ENCODE measurements around the gene MIEN1.
"Not testable (repeated sequence)": the region's sequence is repeated elsewhere in the genome, so short reads cannot be mapped to it uniquely, and the experiment has no call there.

Gene MIEN1

DNA sequence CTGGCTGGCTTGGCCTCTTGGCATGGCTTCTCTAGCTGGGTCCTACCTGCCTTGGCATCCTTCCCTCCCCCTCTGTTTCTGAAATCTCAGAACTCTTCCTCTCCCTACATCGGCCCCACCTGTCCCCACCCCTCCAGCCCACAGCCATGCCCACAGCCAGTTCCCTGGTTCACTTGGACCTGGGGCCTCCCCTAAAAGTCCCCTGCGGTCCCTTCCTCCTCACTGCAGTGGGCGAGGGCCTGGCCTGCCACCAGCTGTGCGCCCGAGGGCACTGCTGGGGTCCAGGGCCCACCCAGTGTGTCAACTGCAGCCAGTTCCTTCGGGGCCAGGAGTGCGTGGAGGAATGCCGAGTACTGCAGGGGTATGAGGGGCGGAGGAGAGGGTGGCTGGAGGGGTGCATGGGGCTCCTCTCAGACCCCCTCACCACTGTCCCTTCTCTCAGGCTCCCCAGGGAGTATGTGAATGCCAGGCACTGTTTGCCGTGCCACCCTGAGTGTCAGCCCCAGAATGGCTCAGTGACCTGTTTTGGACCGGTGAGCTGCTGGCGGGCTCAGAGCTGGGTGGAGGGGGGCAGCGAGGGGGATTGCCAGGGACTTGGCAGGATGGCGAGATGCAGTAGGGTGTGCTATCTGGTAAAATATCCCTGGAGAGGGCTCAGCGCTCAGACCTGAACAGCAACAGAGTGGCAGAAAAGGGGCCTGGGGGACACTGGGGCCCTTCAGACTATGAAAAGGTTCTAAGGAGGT, 14.1 kb downstream of the MIEN1 start:
- DNase-seq = no peak
- no peak overlapping the region for H3K27ac ChIP-seq
- no peaks in the 10 kb centered on the region for H3K9me3 ChIP-seq (ENCODE audit: severe bottlenecking)
- H3K4me3 ChIP-seq (ENCODE audit: low read depth, low read length) = no peak overlapping the region
- TF ChIP-seq CTCF (IDR thresholded peaks at IDR 0.05; ENCODE audit: low read depth, low read length) = no peak
- no peaks in the 10 kb centered on the region for H3K27me3 ChIP-seq (ENCODE audit: insufficient read depth, low read depth, severe bottlenecking)
- H3K36me3 ChIP-seq = no peaks in the 10 kb centered on the region

DNA sequence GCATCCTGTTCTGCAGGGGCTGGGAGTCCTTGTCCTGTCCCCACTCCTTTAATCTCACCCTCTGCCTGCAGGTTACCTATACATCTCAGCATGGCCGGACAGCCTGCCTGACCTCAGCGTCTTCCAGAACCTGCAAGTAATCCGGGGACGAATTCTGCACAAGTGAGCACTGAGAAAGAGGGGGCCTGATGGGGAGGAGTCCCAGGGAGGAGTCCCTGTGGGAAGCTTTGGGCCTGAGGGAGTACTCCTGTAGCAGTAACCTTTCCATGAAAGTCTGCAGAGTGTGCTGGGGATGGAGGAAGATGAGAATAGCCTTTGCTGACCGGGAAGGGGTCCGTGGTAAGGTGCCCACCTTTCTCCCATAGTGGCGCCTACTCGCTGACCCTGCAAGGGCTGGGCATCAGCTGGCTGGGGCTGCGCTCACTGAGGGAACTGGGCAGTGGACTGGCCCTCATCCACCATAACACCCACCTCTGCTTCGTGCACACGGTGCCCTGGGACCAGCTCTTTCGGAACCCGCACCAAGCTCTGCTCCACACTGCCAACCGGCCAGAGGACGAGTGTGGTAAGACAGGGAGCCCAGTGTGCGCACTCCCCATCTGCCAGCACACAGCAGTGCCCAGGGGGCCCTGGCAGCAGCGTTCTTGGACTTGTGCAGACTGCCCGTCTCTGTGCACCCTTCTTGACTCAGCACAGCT, 14.8 kb downstream of the MIEN1 start:
- Histone ChIP-seq H3K27ac (no peak overlapping the region), H3K4me3 (ENCODE audit: low read depth, low read length) (no peak overlapping the region), H3K36me3 (no peaks in the 10 kb centered on the region), H3K9me3 (ENCODE audit: severe bottlenecking) (no peaks in the 10 kb centered on the region), H3K27me3 (ENCODE audit: insufficient read depth, low read depth, severe bottlenecking) (no peaks in the 10 kb centered on the region)
- no peak for TF ChIP-seq CTCF (IDR thresholded peaks at IDR 0.05; ENCODE audit: low read depth, low read length)
- DNase-seq = no peak

DNA sequence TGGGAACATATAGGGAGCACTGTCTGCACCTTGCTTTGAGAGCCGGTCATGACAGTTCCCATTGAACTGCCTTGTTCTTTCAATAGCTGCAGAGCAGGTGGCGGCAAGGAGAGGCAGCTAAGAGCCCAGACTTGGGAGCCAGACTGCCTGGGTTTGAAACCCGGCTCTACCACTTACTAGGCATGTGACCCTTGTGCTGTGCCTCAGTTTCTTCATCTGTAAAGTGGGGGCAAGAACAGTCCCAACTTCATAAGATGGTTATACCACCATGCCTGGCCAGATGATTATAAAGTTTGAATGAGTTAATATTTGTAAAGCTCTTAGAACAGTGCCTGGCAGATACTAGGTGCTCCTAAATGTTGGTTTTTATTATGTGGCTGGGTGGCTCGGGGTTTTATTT, 16.1 kb downstream of the MIEN1 start:
- H3K4me3 ChIP-seq (ENCODE audit: low read depth, low read length) = no peak overlapping the region
- H3K9me3 ChIP-seq (ENCODE audit: severe bottlenecking) = no peaks in the 10 kb centered on the region
- no peaks in the 10 kb centered on the region for H3K27me3 ChIP-seq (ENCODE audit: insufficient read depth, low read depth, severe bottlenecking)
- TF ChIP-seq CTCF (IDR thresholded peaks at IDR 0.05; ENCODE audit: low read depth, low read length) = no peak
- H3K27ac ChIP-seq = no peak overlapping the region
- H3K36me3 ChIP-seq = no peaks in the 10 kb centered on the region
- DNase-seq = no peak

DNA sequence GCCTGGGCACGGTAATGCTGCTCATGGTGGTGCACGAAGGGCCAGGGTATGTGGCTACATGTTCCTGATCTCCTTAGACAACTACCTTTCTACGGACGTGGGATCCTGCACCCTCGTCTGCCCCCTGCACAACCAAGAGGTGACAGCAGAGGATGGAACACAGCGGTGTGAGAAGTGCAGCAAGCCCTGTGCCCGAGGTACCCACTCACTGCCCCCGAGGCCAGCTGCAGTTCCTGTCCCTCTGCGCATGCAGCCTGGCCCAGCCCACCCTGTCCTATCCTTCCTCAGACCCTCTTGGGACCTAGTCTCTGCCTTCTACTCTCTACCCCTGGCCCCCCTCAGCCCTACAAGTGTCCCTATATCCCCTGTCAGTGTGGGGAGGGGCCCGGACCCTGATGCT, 18.5 kb downstream of the MIEN1 start:
- Histone ChIP-seq H3K36me3 (peaks cover 3% of the 10 kb centered on the region; the same call in 1 of the 2 replicates), H3K27ac (no peak overlapping the region), H3K4me3 (ENCODE audit: low read depth, low read length) (no peak overlapping the region), H3K9me3 (ENCODE audit: severe bottlenecking) (no peaks in the 10 kb centered on the region), H3K27me3 (ENCODE audit: insufficient read depth, low read depth, severe bottlenecking) (no peaks in the 10 kb centered on the region)
- DNase-seq = no peak
- TF ChIP-seq CTCF (IDR thresholded peaks at IDR 0.05; ENCODE audit: low read depth, low read length) = no peak

- not testable (repeated sequence) for H3K9me3 ChIP-seq (ENCODE audit: severe bottlenecking); H3K36me3 ChIP-seq; DNase-seq; H3K27ac ChIP-seq; H3K27me3 ChIP-seq (ENCODE audit: insufficient read depth, low read depth, severe bottlenecking); H3K4me3 ChIP-seq (ENCODE audit: low read depth, low read length)
Observed at GRCh38 chr17:39711071-39711470, 19.3 kb downstream of the MIEN1 start.

DNA sequence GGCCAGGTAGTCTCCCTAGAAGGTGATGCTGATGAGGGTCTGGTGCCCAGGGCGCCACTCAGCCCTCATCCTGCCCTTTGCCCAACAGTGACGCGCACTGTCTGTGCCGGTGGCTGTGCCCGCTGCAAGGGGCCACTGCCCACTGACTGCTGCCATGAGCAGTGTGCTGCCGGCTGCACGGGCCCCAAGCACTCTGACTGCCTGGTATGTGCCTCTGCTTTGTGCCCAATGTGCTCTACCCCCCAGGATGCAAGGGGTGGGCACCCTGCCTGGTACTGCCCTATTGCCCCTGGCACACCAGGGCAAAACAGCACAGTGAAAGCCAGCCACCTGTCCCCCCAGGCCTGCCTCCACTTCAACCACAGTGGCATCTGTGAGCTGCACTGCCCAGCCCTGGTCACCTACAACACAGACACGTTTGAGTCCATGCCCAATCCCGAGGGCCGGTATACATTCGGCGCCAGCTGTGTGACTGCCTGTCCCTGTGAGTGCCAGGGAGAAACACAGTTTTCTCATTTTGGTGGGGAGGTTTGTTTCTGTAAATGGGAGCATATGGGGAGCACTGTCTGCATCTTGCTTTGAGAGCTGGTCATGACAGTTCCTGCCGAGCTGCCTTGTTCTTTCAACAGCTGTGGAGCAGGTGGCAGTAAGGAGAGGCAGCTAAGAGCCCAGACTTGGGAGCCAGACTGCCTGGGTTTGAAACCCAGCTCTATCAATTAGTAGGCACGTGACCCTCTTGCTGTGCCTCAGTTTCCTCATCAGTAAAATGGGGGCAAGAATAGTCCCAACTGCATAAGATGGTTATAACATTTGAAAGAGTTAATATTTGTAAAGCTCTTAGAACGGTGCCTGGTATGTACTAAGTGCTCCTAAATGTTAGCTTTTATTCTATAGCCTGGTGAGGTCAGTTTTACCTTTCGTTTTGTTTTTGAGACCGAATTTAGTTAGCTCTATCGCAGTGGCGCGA, 20.1 kb downstream of the MIEN1 start:
- TF ChIP-seq CTCF (IDR thresholded peaks at IDR 0.05; ENCODE audit: low read depth, low read length) = no peak
- H3K4me3 ChIP-seq (ENCODE audit: low read depth, low read length) = no peak overlapping the region
- H3K27me3 ChIP-seq (ENCODE audit: insufficient read depth, low read depth, severe bottlenecking) = no peaks in the 10 kb centered on the region
- H3K36me3 ChIP-seq = peaks cover 3% of the 10 kb centered on the region; the same call in 1 of the 2 replicates
- no peaks in the 10 kb centered on the region for H3K9me3 ChIP-seq (ENCODE audit: severe bottlenecking)
- no peak for DNase-seq
- no peak overlapping the region for H3K27ac ChIP-seq
